A549 (cell line): ENCODE measurements around the gene IFNLR1. TPM values are rescaled to one million over a fixed set of nuclear protein-coding genes. Genes with fewer than 3 reads are reported as not detected.

ENCODE experiments used
- ATAC-seq, 2 experiments: fragments of 200-7000 bp in 1 of 2; fragments of >200 bp in 1 of 2; cut with Nextera tagmentation in 1 of 2; cut with Tn5 transposase in 1 of 2; 3 replicates each; pipeline versions ENCODE4 v1.8.0 to v1.9.1; 2018 to 2020; ENCODE audit warnings: mild to moderate bottlenecking in 1 of 2, moderate library complexity in 1 of 2
- CTCF ChIA-PET: fragments of 300-600 bp; sonication (Branson Sonifier 250); formaldehyde crosslinking; extraction: SDS; loops from one replicate; lab custom pipeline; 2021; ENCODE audit warnings: antibody characterized with exemption, inconsistent platforms; lab: Yijun Ruan, JAX
- POLR2A ChIA-PET: fragments of 350-600 bp; formaldehyde crosslinking; extraction: SDS; loops from one replicate; lab custom pipeline; 2021; ENCODE audit warnings: antibody characterized with exemption, inconsistent platforms; lab: Yijun Ruan, JAX
- DNase-seq, 2 experiments: peaks; one replicate each; pipeline versions ENCODE4 v3.0.0 to v3.0.0-alpha.2; 2011 to 2016; ENCODE audit warnings: low read depth in 1 of 2, low spot score in 1 of 2
- FAIRE-seq: peaks from 2 replicates; lab custom pipeline; 2011; peaks lifted over from hg19 to GRCh38; lab: Jason Lieb, UNC
- H3K27ac ChIP-seq, 2 experiments: fragments of >200 bp; sonication (Bioruptor Twin); formaldehyde crosslinking; 3 replicates each; pipeline ENCODE4 v1.5.1; 2016 to 2017
- H3K4me1 ChIP-seq: fragments of >200 bp; sonication (Bioruptor Twin); formaldehyde crosslinking; 3 replicates; pipeline ENCODE4 v1.6.1; 2016
- H3K4me2 ChIP-seq: fragments of >200 bp; sonication (Bioruptor Twin); formaldehyde crosslinking; 3 replicates; pipeline ENCODE4 v1.6.1; 2016
- H3K4me3 ChIP-seq: fragments of >200 bp; sonication (Bioruptor Twin); formaldehyde crosslinking; 3 replicates; pipeline ENCODE4 v1.5.1; 2016
- H3K9me3 ChIP-seq: fragments of >200 bp; sonication (Bioruptor Twin); formaldehyde crosslinking; 3 replicates; pipeline ENCODE4 v1.6.1; 2016
- ATOH8 ChIP-seq: fragments of 250-450 bp; sonication (Bioruptor Pico); IDR thresholded peaks from 2 replicates; pipeline ENCODE4 v1.5.0; 2020; ENCODE audit warnings: low read depth, mild to moderate bottlenecking, moderate library complexity
- BHLHE40 ChIP-seq: IDR thresholded peaks from 2 replicates; pipeline ENCODE4 v1.6.1; 2012; ENCODE audit warnings: low read depth, low read length, inconsistent platforms
- CBX8 ChIP-seq: fragments of 200-600 bp; sonication (generic); IDR thresholded peaks from 2 replicates; pipeline ENCODE4 v1.6.1; 2016
- CHD2 ChIP-seq: fragments of 150-350 bp; IDR thresholded peaks from 2 replicates; pipeline ENCODE4 v1.6.1; 2014; ENCODE audit warnings: low read length; ENCODE audit not compliant: partially characterized antibody
- CHD4 ChIP-seq: fragments of 200-600 bp; sonication (generic); IDR thresholded peaks from 2 replicates; pipeline ENCODE4 v1.6.1; 2016; ENCODE audit warnings: antibody characterized with exemption, mild to moderate bottlenecking, borderline replicate concordance
- EHMT2 ChIP-seq: fragments of 200-600 bp; sonication (generic); IDR thresholded peaks from 2 replicates; pipeline ENCODE4 v1.6.1; 2016; ENCODE audit warnings: antibody characterized with exemption, low read depth, mild to moderate bottlenecking, moderate library complexity
- EP300 ChIP-seq, 2 experiments: fragments of >200 bp; sonication (Bioruptor Twin); formaldehyde crosslinking; IDR thresholded peaks; 2 replicates in 1 of 2; 3 replicates in 1 of 2; pipeline ENCODE4 v1.6.1; 2016 to 2017
- ESRRA ChIP-seq: fragments of 150-350 bp; IDR thresholded peaks from 2 replicates; pipeline ENCODE4 v1.6.1; 2014; ENCODE audit warnings: mild to moderate bottlenecking, low read length, borderline replicate concordance
- FOSB ChIP-seq: fragments of 250-450 bp; sonication (Bioruptor Pico); IDR thresholded peaks from 2 replicates; pipeline ENCODE4 v1.5.0; 2020; ENCODE audit warnings: mild to moderate bottlenecking, moderate library complexity
- GATA3 ChIP-seq: IDR thresholded peaks from 2 replicates; pipeline ENCODE4 v1.6.1; 2012; ENCODE audit warnings: borderline replicate concordance
- HES2 ChIP-seq: fragments of >200 bp; sonication (Bioruptor Twin); formaldehyde crosslinking; IDR thresholded peaks from 2 replicates; pipeline ENCODE4 v1.6.1; 2016
- HEYL ChIP-seq: fragments of 250-450 bp; sonication (Bioruptor Pico); IDR thresholded peaks from 2 replicates; pipeline ENCODE4 v1.8.0; 2021; ENCODE audit warnings: mild to moderate bottlenecking, moderate library complexity
- MAX ChIP-seq: IDR thresholded peaks from 2 replicates; pipeline ENCODE4 v1.6.1; 2012
- NFE2L2 ChIP-seq: fragments of 150-350 bp; conservative IDR thresholded peaks from 2 replicates; pipeline ENCODE4 v1.6.1; 2014; ENCODE audit warnings: low read length
- NPAS2 ChIP-seq: fragments of 250-450 bp; sonication (Bioruptor Pico); IDR thresholded peaks from 2 replicates; pipeline ENCODE4 v1.8.0; 2022; ENCODE audit warnings: mild to moderate bottlenecking, moderate library complexity, borderline replicate concordance
- POLR2A ChIP-seq: IDR thresholded peaks from 2 replicates; pipeline ENCODE4 v1.6.1; 2012; ENCODE audit warnings: mild to moderate bottlenecking, low read length
- RCOR1 ChIP-seq: fragments of 150-350 bp; IDR thresholded peaks from 2 replicates; pipeline ENCODE4 v1.6.1; 2014; ENCODE audit warnings: antibody characterized with exemption, low read length, low read depth
- RNF2 ChIP-seq: fragments of 200-600 bp; sonication (generic); IDR thresholded peaks from 2 replicates; pipeline ENCODE4 v1.6.1; 2016; ENCODE audit warnings: low read depth, mild to moderate bottlenecking, antibody characterized with exemption, moderate library complexity, borderline replicate concordance
- TP53 ChIP-seq: fragments of 250-450 bp; sonication (Bioruptor Pico); IDR thresholded peaks from 2 replicates; pipeline ENCODE4 v1.5.0; 2021; ENCODE audit warnings: mild to moderate bottlenecking, moderate library complexity
- WGBS: methylation state at CpG from one replicate; pipeline ENCODE4 v1.1.6; 2017; ENCODE audit errors: missing lambda C conversion rate; 5-methylcytosine and 5-hydroxymethylcytosine counted together
- polyA plus RNA-seq, 4 experiments: library from polyadenylated mRNA; depleted of rRNA in 3 of 4; stranded (reverse); fragments of >200 nt; fragmentation: RNase III in 1 of 4; extraction: RNeasy Plus Mini Kit Qiagen cat#74134 plus additional on column Dnase treatment in 1 of 4; gene quantifications; 2 replicates in 3 of 4; 3 replicates in 1 of 4; pipeline ENCODE4 v1.2.3, GENCODE V29; 2011 to 2017
- TF ChIP-seq, protein P1 (sequence below): fragments of >200 bp; sonication (Bioruptor Twin); formaldehyde crosslinking; IDR thresholded peaks from 3 replicates; pipeline ENCODE4 v1.6.1; 2016
- TF ChIP-seq, protein P2 (sequence below): IDR thresholded peaks from 2 replicates; pipeline ENCODE4 v1.6.1; 2012; ENCODE audit warnings: low read depth, borderline replicate concordance

Gene IFNLR1
- polyA plus RNA-seq, 2 of the 4 experiments (the other 2 are of a cell fraction): 0.84 to 1.3 TPM

GRCh38 chr1:24139222-24139489 is 47.9 kb downstream of the IFNLR1 start:
- no peak for FAIRE-seq
- no peaks in the 10 kb centered on the region for H3K9me3 ChIP-seq
- no peak for TF ChIP-seq HEYL (CRISPR knock-in tag)
- TF ChIP-seq CHD2: no peak
- no peak for TF ChIP-seq NPAS2 (CRISPR knock-in tag)
- TF ChIP-seq RCOR1: no peak
- TF ChIP-seq, protein P1, sequence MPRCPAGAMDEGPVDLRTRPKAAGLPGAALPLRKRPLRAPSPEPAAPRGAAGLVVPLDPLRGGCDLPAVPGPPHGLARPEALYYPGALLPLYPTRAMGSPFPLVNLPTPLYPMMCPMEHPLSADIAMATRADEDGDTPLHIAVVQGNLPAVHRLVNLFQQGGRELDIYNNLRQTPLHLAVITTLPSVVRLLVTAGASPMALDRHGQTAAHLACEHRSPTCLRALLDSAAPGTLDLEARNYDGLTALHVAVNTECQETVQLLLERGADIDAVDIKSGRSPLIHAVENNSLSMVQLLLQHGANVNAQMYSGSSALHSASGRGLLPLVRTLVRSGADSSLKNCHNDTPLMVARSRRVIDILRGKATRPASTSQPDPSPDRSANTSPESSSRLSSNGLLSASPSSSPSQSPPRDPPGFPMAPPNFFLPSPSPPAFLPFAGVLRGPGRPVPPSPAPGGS: no peak
- TF ChIP-seq TP53: no peak
- TF ChIP-seq FOSB (CRISPR knock-in tag): no peak
- no peak for TF ChIP-seq HES2
- no peak for TF ChIP-seq CBX8
- TF ChIP-seq BHLHE40: no peak
- TF ChIP-seq MAX: no peak
- WGBS: 91% methylated on average over 2 of the region's 2 CpGs
- no peak for ATAC-seq
- ChIA-PET POLR2A (no interaction called here), CTCF (interaction anchor here (2.0 kb wide), 1 partner anchor 11 kb away, joined by 6 read pairs; no protein-coding TSS in a partner anchor)
- DNase-seq: no peak
- no peak overlapping the region for H3K27ac ChIP-seq
- peaks cover 12% of the 10 kb centered on the region for H3K4me1 ChIP-seq
- H3K4me2 ChIP-seq: no peak overlapping the region
- no peak overlapping the region for H3K4me3 ChIP-seq

DNA sequence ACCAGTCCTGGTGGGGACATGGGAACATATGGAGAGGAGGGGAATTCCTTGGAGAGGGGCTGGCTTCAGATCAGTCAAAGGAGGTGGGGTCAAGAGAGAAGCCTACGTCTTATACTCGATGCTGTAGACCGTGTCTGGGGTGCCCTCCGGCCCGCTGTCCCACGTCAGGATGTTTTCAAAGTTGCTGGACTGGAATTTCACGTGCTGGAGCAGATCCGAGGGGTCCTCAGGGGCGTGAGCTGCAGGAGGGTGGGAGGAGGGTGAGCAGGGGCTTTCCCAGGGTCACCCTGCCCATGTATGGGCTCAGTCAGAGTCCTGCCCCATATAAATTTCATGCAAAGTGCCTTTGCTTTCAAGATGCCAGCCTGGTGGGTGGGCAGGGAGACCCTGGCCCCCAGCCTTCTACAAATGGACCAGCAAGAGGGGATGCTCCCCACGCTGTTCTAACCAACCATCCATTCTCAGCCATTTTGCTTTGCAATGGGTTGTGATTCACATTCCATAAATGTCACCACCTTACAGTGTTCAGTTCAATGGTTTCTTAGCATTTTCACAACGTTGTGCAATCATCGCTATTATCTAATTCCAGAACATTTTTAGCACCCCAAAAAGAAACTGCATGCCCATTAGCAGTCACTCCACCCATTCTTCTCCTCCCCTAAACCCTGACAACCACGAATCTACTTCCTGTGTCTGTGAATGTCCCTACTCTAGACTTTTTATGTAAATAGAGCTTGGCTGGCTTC is 48.4 kb downstream of the IFNLR1 start:
- WGBS: 74% methylated on average over 12 of the region's 13 CpGs
- CTCF ChIA-PET: interaction anchor here (1.0 to 2.0 kb wide), 2 partner anchors 11 to 254 kb away, joined by 3 to 6 read pairs; no protein-coding TSS in a partner anchor

DNA sequence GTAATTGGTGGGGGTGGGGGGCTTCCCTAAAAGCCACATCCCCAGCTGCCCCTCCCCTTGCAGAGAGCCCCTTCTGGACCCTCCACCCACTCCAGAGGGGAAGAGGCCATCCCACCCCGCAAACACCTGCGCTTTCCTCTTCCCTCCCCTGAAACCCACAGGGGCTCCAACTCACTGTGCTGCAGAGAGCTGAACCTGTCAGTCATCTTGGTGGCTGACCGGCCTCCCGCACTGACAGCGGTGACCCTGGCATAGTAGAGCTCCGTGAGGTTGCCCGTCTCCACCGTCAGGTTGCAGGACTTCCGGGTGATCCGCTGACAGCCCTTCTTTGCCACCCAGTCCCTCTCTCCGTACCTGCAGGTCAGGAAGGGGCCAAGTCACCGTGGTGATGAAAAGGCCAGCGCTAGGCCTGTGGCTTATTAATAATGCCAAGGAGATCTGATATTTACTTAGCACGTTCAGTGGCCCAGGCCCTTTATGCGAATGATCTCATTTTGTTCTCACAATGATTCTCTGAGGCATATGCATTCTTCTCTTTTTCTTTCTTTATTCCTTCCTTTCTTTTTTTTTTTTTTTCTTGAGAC is 50.0 kb downstream of the IFNLR1 start:
- ATAC-seq (no peak), FAIRE-seq (no peak), DNase-seq (no peak)
- Histone ChIP-seq H3K4me2 (no peak overlapping the region), H3K9me3 (no peaks in the 10 kb centered on the region), H3K4me1 (peaks cover 2% of the 10 kb centered on the region; the same call in 1 of the 3 replicates), H3K4me3 (no peak overlapping the region), H3K27ac (no peak overlapping the region)
- TF ChIP-seq RNF2 (no peak), EHMT2 (no peak), ATOH8 (CRISPR knock-in tag) (no peak), GATA3 (no peak), CHD4 (no peak), RCOR1 (no peak)
- TF ChIP-seq, protein P2, sequence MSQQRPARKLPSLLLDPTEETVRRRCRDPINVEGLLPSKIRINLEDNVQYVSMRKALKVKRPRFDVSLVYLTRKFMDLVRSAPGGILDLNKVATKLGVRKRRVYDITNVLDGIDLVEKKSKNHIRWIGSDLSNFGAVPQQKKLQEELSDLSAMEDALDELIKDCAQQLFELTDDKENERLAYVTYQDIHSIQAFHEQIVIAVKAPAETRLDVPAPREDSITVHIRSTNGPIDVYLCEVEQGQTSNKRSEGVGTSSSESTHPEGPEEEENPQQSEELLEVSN: no peak
- TF ChIP-seq, protein P1: no peak
- POLR2A ChIA-PET: no interaction called here
- WGBS: 95% methylated on average over 13 of the region's 15 CpGs
- CTCF ChIA-PET: interaction anchor here (1.0 kb wide), 1 partner anchor 256 kb away, joined by 3 read pairs; no protein-coding TSS in a partner anchor

More for the DNA sequence above, 48.4 kb downstream of the IFNLR1 start:
- no peak for DNase-seq
- Histone ChIP-seq H3K4me3 (no peak overlapping the region), H3K4me1 (peaks cover 12% of the 10 kb centered on the region), H3K4me2 (no peak overlapping the region)
- no peak for ATAC-seq
- POLR2A ChIA-PET: no interaction called here
- TF ChIP-seq NFE2L2 (no peak), ESRRA (no peak), POLR2A (no peak), EP300 (IDR thresholded peaks at IDR 0.05) (no peak)
- TF ChIP-seq, all 56 proteins: peak for 0
- Histone ChIP-seq H3K27ac (no peak overlapping the region), H3K9me3 (no peaks in the 10 kb centered on the region)
- no peak for FAIRE-seq
